Testis (tissue), 2 donors: ENCODE results near the gene CEP290.

Experiments
- POLR2A ChIP-seq: fragments of 450-650 bp; IDR thresholded peaks from one replicate; pipeline ENCODE4 v1.6.1; 2017; ENCODE audit warnings: antibody characterized with exemption, mild to moderate bottlenecking, moderate library complexity
- TF ChIP-seq, protein P1 (sequence below), 3 experiments: fragments of 450-650 bp in 2 of 3; fragments of 200-600 bp in 1 of 3; sonication (generic) in 1 of 3; IDR thresholded peaks; one replicate each; pipeline ENCODE4 v1.5.1; 2016 to 2019; ENCODE audit warnings: antibody characterized with exemption in 3 of 3, mild to moderate bottlenecking in 2 of 3, moderate library complexity in 1 of 3

DNA sequence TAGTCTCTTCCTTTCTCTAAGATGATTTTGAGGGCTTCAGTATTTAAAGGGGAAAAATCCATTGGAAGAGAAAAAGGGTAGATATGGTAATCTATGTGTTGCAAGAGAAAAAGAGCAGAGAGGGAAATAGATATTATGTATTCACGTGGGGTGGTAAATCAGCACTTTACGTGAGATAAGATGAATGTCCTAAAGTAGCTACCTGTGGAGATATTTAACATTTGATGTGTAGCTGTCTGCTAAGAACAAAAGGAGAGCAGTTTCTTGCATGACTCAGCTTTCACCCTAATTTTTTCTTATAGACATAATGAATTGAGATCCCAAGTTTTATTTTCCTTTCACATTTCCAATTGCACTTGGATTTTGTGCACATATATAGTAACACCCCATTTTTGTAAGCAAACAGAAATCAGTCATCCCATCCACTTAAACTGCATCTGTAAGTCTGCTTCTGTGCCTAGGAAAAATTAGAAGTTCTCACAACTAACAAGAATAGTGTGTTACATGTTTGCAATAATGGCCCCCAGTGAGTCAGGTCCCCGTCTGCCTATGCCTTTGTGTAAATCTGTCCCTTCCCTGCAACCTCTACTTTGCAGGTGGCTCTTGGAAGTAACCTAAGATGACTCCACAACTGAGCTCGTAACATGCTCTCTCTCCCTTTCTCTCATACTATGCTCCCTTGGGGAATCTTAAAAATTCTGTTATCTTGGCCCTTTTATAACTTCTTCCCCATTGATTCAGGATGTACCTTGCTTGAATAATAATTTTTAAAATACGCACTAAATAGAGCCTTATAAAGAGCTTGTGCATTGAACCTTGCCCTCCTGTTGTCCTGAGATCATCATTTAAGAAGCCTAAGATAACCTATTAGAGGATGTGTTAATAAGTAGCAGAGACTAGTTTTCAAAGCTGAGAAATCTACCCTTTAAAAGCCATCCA is 3.9 kb upstream of the CEP290 start:
- TF ChIP-seq POLR2A = no peak
- TF ChIP-seq, protein P1, sequence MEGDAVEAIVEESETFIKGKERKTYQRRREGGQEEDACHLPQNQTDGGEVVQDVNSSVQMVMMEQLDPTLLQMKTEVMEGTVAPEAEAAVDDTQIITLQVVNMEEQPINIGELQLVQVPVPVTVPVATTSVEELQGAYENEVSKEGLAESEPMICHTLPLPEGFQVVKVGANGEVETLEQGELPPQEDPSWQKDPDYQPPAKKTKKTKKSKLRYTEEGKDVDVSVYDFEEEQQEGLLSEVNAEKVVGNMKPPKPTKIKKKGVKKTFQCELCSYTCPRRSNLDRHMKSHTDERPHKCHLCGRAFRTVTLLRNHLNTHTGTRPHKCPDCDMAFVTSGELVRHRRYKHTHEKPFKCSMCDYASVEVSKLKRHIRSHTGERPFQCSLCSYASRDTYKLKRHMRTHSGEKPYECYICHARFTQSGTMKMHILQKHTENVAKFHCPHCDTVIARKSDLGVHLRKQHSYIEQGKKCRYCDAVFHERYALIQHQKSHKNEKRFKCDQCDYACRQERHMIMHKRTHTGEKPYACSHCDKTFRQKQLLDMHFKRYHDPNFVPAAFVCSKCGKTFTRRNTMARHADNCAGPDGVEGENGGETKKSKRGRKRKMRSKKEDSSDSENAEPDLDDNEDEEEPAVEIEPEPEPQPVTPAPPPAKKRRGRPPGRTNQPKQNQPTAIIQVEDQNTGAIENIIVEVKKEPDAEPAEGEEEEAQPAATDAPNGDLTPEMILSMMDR (IDR thresholded peaks at IDR 0.05) = no peak
